ENCODE data around the gene STX1A.

The STX1A gene

DNA sequence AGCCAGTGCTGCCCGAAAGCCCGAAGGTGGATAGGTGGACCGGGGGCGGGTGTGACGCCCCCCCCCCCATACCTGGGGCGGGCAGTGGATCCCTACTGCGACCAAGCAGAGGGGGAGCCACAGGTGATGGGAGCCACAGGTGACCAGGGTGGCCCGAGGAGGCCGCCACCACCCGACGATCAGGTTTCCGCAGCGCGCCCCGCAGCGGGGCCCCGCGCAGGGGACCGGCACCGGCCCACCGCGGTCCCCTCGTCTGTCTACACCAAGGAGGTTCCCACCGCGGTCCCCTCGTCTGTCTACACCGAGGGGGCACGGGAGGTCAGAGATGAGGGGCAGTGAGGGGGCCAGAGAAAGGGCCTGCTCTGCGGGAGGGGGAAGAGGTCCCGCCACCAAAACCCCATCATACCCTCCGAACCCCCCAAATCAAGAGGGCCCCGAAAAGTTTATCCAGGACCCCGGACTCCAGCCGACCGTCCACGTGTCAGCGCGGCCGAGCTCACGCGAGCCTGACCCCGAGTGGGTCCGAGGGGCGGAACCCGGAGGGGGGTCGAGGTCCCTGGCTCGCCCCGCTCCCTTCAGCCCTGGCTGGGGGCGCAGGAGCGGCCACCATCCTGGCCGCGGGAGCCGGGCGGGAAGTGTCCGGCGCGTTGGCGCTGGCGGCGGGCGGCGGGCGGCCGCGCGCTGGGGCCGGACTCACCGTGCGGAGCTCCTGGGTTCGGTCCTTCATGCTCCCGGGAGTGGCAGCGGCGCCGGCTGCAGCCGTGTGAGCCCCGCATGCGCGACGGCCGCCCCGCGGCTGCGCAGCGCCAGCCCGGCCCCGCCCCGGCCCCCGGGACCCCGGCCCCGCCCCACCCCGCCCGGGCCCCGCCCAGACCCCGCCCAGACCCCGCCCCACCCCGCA is at the start of gene STX1A:
STX1A (minus strand) TSS at position 765 of the 901 bp plus-strand sequence; CDS start at position 727, 38 bp downstream.
- peak; percentile 77 for DNase-seq

GRCh38 chr7:73768641-73769480 is 49.4 kb upstream of the STX1A start:
- no peak for DNase-seq

GRCh38 chr7:73766556-73767229 is 47.2 kb upstream of the STX1A start:
- no peak for DNase-seq

DNA sequence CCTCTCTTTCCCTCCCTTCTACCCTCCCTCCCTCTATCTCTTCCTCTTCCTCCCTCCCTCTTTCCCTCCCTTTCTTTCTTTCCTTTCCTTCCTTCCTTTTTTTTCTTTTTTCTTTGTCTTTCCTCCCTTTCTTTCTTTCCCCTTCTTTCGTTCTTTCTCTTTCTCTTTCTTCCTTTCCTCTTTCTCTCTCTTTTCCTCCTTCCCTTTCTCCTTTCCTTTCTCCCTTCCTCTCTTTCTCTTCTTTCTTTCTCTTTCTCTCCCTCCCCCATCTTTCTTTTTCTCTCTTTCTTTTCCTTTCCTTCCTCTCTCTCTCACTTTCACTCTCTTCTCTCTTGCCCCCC is 43.2 kb upstream of the STX1A start:
- DNase-seq: no peak

DNA sequence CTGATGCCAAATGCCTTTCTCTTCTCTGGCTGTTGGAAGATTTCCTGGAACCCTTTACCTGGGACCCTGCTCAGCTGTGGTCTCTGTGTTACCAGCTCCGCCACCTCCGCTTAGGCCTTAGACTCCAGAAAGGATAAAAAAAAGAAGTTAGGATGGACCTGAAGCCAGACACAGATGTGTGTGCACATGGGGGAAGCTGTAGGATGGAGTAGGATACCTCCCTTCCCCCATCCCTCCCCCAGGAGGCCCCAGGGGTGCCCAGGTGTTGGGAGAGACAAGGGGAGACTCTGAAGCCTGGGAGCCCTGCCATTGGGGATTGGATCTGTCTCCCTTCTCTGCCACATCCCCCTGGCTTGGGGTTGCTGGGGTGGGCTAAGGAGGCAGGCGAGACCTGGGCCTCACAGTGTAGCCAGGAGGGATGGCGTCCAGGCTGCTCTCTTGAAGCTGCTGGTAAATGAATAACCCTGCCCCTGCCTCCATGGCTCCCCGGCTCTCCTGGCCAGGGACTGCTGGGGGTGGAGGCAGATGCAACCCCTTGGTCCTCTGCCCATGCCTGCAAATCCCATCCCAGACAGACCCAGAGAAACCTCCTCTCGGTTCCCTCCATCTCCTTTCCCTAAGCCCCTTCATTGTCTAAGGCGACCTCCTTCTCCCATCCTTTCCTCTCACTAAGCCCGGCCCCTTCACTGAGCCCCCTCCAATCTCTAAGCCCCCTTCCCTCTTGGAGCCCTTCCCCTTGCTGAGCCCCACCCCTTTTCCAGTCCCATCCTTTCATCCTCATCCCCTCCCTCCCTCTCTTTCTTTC is 42.6 kb upstream of the STX1A start:
- DNase-seq: no peak

DNA sequence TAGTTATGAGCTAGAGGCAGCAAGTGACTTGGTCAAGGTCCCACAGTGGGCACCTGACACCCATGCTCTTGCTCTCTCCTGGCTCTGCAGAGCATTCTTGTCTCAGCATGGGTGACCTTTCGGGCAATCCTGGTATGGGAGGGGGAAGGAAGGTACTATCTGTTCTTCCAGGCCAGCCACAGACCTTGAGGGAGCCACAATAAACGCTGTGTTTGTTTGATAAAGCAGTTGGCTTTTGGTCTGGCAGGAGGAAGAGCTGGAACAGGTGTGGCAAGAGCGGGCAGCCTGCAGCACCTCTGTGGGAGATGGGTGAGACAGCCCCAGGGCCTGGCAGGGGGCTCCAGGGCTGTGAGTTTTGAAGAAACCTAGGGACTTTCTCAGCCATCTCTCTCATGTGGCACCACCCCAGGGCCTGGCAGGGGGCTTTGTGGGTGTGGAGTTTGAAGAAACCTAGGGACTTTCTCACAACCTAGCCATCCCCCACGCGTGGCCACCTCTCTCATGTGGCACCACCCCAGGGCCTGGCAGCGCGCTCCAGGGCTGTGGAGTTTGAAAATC is 39.2 kb upstream of the STX1A start:
- no peak for DNase-seq

DNA sequence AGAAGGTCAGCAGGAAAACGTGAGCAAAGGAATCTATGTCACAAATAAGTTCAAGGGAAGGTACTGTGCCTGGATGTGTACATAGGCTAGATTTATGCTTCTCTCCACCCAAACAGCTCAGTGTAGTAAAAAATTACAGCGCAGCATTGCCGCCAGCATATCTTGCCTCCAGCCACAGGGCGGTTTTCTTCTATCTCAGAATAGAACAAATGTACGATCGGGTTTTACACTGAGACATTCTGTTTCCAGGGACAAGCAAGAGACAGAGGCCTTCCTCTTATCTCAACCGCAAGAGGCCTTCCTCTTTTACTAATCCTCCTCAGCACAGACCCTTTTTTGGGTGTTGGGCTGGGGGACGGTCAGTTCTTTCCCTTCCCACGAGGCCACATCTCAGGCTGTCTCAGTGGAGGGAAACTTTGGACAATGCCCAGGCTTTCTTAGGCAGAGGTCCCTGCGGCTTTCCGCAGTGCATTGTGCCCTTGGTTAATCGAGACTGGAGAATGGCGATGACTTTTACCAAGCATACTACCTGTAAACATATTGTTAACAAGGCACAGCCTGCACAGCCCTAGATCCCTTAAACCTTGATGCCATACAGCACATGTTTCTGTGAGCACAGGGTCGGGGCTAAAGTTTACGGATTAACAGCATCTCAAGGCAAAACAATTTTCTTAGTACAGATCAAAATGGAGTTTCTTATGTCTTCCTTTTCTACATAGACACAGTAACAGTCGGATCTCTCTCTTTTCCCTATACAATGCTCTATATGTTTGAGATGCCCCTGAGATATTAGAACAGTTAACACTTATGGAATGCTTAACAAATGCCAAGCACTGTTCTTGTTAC is 30.7 kb upstream of the STX1A start:
- no peak for DNase-seq

GRCh38 chr7:73746378-73746777 is 26.9 kb upstream of the STX1A start:
- DNase-seq: no peak

DNA sequence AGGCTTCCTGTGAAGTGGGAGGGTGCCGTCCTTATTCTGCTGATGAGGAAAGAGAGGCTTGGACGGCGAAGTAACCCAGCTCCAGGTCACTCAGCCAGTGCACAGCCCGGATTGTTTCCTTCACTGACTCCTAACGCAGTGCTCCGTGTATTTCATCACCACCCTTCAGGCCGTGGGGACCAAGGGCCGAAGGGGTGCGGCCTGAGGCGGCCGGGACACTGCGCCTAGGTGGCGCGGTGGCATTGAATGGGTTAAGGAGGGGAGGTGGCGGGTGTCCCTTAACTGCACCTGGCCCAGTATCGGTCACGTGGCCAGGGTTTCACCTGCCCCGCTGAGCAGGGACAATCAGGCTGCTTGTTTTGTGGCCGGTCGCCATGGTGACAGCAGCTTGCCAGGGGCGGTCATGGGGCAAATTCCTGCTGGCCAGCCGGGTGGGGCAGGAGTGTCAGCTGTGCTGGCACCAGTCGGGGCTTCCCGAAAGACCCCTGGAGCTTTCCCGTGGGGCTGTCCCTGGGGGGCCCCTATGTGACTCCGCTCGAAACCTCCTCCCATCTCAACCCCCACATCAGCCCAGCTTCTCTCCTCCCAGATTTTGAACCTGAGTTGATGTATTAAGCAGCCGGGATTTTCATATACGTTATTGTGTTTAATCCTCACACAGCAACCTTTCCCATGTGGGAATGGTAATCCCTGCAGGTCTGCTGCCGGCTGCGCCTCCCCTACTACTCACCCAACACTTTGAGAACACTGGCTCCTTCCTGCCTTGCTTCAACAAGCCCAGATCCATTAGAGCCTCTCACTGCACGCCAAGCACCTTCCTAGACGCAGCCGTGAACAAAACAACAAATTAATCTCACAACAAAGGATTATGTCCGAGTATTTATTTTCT is 23.5 kb upstream of the STX1A start:
- no peak for DNase-seq

GRCh38 chr7:73742338-73742752 is 22.9 kb upstream of the STX1A start:
- DNase-seq: no peak

GRCh38 chr7:73741600-73741999 is 22.1 kb upstream of the STX1A start:
- DNase-seq: no peak

GRCh38 chr7:73740771-73741170 is 21.3 kb upstream of the STX1A start:
- no peak for DNase-seq

DNA sequence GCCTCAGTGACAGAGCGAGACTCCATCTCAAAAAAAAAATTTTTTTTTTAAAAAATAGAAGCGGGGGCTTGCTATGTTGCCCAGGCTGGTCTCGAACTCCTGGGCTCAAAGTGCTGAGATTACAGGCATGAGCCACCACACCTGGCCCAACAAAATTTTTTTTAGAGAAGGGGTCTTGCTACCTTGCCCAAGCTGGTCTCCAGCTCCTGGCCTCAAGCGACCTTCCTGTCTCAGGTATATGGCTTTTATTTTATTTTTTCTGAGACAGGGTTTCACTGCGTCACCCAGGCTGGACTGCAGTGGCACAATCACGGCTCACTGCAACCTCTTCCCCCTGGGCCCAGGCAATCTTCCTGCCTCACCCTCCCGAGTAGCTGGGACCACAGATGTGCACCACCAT is 20.7 kb upstream of the STX1A start:
- DNase-seq: no peak

- DNase-seq: no peak
These were observed 19.9 kb upstream of the STX1A start for GRCh38 chr7:73739387-73739767.

GRCh38 chr7:73738612-73739386 is 19.3 kb upstream of the STX1A start, which contains the start of gene ABHD11:
ABHD11 (minus strand) TSS chr7:73738802; CDS start chr7:73738770, 32 bp downstream.
- peak; percentile 98 for DNase-seq

GRCh38 chr7:73738220-73738611 is 18.7 kb upstream of the STX1A start:
- peak; percentile 71 for DNase-seq

DNA sequence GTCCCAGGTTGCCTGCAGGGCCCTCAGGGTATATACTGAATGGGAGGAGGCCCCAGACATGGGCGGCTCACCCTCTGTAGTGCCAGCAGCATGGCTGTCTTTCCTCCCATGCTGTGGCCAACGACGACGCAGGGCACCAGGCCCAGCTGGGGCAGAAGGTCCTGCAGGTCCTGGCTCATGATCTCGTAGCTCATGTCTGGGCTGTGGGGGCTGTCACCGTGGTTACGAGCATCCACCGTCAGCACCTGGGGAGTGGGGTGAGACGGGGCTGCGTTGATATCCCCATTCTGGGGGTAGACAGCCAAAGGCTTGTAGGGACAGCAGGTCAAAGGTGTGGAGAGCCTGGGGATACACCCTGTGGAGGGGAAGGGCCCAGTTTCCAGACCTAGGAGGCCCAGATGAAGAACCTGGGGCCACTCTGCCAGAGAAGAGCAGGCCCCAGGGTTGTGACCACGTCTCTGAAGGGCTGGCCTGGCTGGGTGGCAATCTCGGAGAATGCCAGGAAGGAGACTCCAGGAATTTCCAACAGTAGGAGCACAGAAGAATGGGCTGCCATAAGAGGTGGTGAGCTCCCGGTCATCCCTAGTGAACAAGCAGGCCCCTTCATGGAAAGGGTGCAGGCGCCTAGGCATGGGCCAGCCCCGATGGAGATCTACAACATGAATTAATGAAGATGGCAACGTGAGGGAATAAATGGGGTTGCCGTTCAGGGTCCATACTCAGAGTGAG is 18.2 kb upstream of the STX1A start:
- DNase-seq: no peak

GRCh38 chr7:73736885-73737284 is 17.4 kb upstream of the STX1A start:
- DNase-seq: no peak

- no peak for DNase-seq
These were observed 16.0 kb upstream of the STX1A start for GRCh38 chr7:73735528-73735905.

Measured in CD4-positive, alpha-beta T cell treated with Interleukin-10 for 1 hour (primary cell).